GM12865 (cell line): ENCODE measurements around the gene MARVELD1.

Experiments
- DNase-seq: peaks from one replicate; pipeline ENCODE4 v3.0.0; 2010; ENCODE audit warnings: low read depth
- H3K4me3 ChIP-seq: 2 replicates; pipeline ENCODE4 v1.5.1; 2011; ENCODE audit warnings: mild to moderate bottlenecking, low read depth, low read length, control low read depth
- CTCF ChIP-seq: IDR thresholded peaks from 2 replicates; pipeline ENCODE4 v1.5.1; 2011; ENCODE audit warnings: low read length, control low read depth, low read depth, inconsistent platforms; ENCODE audit not compliant: insufficient read depth; ENCODE audit errors: missing control alignments

MARVELD1 gene

GRCh38 chr10:97701438-97702069, 12.0 kb upstream of the MARVELD1 start:
- H3K4me3 ChIP-seq: no peak overlapping the region
- DNase-seq: peak; percentile 76
- peak; percentile 87 for TF ChIP-seq CTCF

- TF ChIP-seq CTCF: no peak
- DNase-seq: no peak
- no peak overlapping the region for H3K4me3 ChIP-seq
Observed at GRCh38 chr10:97703398-97704067, 10.0 kb upstream of the MARVELD1 start.

GRCh38 chr10:97704341-97704740, 9.2 kb upstream of the MARVELD1 start:
- no peak overlapping the region for H3K4me3 ChIP-seq
- no peak for DNase-seq
- no peak for TF ChIP-seq CTCF

GRCh38 chr10:97705006-97705670, 8.4 kb upstream of the MARVELD1 start:
- no peak for DNase-seq
- TF ChIP-seq CTCF: no peak

GRCh38 chr10:97707134-97707861, 6.2 kb upstream of the MARVELD1 start:
- no peak for TF ChIP-seq CTCF

More at GRCh38 chr10:97705006-97705670, 8.4 kb upstream of the MARVELD1 start:
- H3K4me3 ChIP-seq: no peak overlapping the region

GRCh38 chr10:97708167-97708566, 5.4 kb upstream of the MARVELD1 start:
- no peak for DNase-seq
- no peak overlapping the region for H3K4me3 ChIP-seq
- no peak for TF ChIP-seq CTCF

More at GRCh38 chr10:97707134-97707861, 6.2 kb upstream of the MARVELD1 start:
- no peak for DNase-seq
- no peak overlapping the region for H3K4me3 ChIP-seq
